ENCODE measurements around the gene SF3A1. TPM values are rescaled to one million over a fixed set of nuclear protein-coding genes. Genes with fewer than 3 reads are reported as not detected.

The SF3A1 gene
- total RNA-seq, 1 donor from 2014 or later, result 18.8 TPM

DNA sequence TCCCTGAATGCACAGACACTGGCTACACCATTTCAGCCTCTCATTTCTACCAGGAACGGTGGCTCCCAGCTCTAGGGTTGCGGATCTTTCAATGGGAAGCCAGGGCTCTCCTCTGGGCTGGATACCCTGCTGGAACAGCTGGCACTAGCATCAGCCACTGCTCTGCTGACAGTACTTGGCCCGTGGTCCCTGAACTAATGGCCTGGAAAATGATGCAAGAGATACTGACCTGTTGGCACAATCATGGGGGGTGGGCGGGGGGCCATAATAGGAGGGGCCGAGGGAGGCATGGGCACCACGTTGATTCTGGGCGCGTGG lies 19.3 kb downstream of the SF3A1 start:
- Histone ChIP-seq H3K9ac (ENCODE audit: low read depth in 1 of 3, low read length in 3 of 3) (no peak overlapping the region), H3K27ac (ENCODE audit: low read depth, low read length) (no peak overlapping the region), H3K4me3 (ENCODE audit: low read length in 3 of 3) (no peak overlapping the region), H3K27me3 (ENCODE audit: control insufficient read depth in 3 of 3, insufficient read depth in 3 of 3, low read length in 3 of 3) (no peaks in the 10 kb centered on the region), H3K9me3 (ENCODE audit: control insufficient read depth in 3 of 3, low read length in 3 of 3) (no peaks in the 10 kb centered on the region), H3K36me3 (ENCODE audit: control insufficient read depth in 3 of 3, insufficient read depth in 3 of 3, low read length in 3 of 3) (peaks cover 92 to 96% (median 94%) of the 10 kb centered on the region in 3 donors), H3K4me1 (ENCODE audit: control insufficient read depth in 3 of 3, insufficient read depth in 3 of 3, low read length in 3 of 3) (peaks cover 39 to 51% (median 40%) of the 10 kb centered on the region in 3 donors)

DNA sequence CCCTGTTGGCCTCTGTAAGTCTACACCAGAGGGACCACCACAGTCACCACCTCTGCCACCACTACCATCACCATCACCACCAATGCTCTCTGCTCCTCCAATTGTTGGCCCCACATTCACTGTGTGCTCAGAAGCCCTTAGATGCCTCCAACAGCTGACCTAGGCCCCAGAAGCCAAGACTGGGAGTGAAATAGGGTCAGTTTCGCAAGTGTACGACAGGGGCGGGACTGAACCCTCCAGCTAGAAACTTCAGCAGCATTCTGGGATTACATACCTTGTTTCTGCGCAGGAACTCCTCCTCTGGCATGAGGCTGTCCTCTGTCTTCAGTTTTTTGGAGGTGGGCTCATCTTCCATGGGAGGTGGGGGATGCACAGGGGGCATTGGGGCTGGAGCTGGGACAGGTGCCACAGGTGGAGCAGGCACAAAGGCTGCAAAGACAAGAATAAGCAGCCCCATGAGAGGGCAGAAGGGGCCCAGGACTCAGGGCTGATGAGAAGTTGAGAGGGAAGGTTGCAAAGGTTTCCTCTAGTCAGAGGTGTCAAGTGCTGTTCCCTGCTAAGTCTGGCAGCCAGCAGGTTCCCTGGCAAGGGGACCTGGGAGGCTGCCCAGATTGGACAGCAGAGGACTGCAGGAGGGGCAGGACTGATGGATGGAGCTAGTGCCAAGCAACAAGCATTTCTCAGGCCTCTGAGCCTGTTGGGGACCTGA lies 19.8 kb downstream of the SF3A1 start:
- H3K27ac ChIP-seq (ENCODE audit: low read depth, low read length), result no peak overlapping the region
- no peaks in the 10 kb centered on the region for H3K9me3 ChIP-seq (ENCODE audit: control insufficient read depth in 3 of 3, low read length in 3 of 3)
- peak overlapping the region in 1 of 3 donors; percentile 16 for H3K9ac ChIP-seq (ENCODE audit: low read depth in 1 of 3, low read length in 3 of 3)
- H3K36me3 ChIP-seq (ENCODE audit: control insufficient read depth in 3 of 3, insufficient read depth in 3 of 3, low read length in 3 of 3), result peaks cover 90 to 94% (median 94%) of the 10 kb centered on the region in 3 donors
- H3K27me3 ChIP-seq (ENCODE audit: control insufficient read depth in 3 of 3, insufficient read depth in 3 of 3, low read length in 3 of 3), result no peaks in the 10 kb centered on the region
- peaks cover 35 to 46% (median 37%) of the 10 kb centered on the region in 3 donors for H3K4me1 ChIP-seq (ENCODE audit: control insufficient read depth in 3 of 3, insufficient read depth in 3 of 3, low read length in 3 of 3)
- H3K4me3 ChIP-seq (ENCODE audit: low read length in 3 of 3), result no peak overlapping the region

DNA sequence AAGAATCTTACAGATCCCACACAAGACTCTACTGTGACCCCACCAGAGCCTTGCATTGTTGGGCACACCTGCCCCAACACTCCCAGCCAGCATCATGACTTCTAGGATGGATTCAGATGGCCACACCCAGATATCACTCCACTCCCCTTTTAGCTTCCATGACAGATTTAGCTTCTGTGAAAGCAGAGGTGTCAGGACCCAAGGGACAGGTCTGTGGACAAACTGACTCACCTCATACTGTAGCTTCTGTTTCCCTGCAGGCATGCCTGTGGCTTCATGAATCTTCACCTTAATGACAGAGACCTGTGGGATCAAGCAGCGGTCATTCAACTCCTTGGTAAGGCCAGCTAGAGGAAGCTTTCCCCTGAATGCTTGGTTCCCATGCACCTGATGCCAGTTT lies 21.5 kb downstream of the SF3A1 start:
- Histone ChIP-seq H3K4me1 (ENCODE audit: control insufficient read depth in 3 of 3, insufficient read depth in 3 of 3, low read length in 3 of 3) (peaks cover 21 to 30% (median 22%) of the 10 kb centered on the region in 3 donors), H3K9me3 (ENCODE audit: control insufficient read depth in 3 of 3, low read length in 3 of 3) (no peaks in the 10 kb centered on the region), H3K27me3 (ENCODE audit: control insufficient read depth in 3 of 3, insufficient read depth in 3 of 3, low read length in 3 of 3) (no peaks in the 10 kb centered on the region), H3K36me3 (ENCODE audit: control insufficient read depth in 3 of 3, insufficient read depth in 3 of 3, low read length in 3 of 3) (peaks cover 78 to 85% (median 80%) of the 10 kb centered on the region in 3 donors), H3K27ac (ENCODE audit: low read depth, low read length) (no peak overlapping the region), H3K9ac (ENCODE audit: low read depth in 1 of 3, low read length in 3 of 3) (no peak overlapping the region), H3K4me3 (ENCODE audit: low read length in 3 of 3) (no peak overlapping the region)

DNA sequence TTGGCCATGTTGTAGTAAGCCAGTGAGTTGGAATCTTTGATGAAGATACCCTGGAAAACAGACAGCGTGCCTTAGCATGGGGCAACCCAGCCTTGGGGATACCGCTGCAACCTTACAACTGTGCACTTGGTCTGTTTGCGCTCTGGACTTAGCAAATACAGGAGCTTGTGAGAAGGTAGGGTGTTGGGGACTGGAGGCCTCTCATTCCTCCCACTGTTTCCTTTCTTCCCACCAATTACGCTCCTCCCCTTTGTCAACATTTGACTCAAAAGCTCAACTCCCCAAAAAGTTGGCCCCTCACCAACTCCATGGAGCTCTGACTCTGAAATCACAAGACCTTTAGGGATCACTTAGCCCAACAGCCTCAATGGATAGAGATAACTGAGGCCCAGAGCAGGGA lies 22.0 kb downstream of the SF3A1 start:
- H3K9ac ChIP-seq (ENCODE audit: low read depth in 1 of 3, low read length in 3 of 3), result no peak overlapping the region
- H3K9me3 ChIP-seq (ENCODE audit: control insufficient read depth in 3 of 3, low read length in 3 of 3), result no peaks in the 10 kb centered on the region
- no peaks in the 10 kb centered on the region for H3K27me3 ChIP-seq (ENCODE audit: control insufficient read depth in 3 of 3, insufficient read depth in 3 of 3, low read length in 3 of 3)
- no peak overlapping the region for H3K27ac ChIP-seq (ENCODE audit: low read depth, low read length)
- peaks cover 21 to 27% (median 21%) of the 10 kb centered on the region in 3 donors for H3K4me1 ChIP-seq (ENCODE audit: control insufficient read depth in 3 of 3, insufficient read depth in 3 of 3, low read length in 3 of 3)
- H3K36me3 ChIP-seq (ENCODE audit: control insufficient read depth in 3 of 3, insufficient read depth in 3 of 3, low read length in 3 of 3), result peaks cover 72 to 79% (median 74%) of the 10 kb centered on the region in 3 donors
- H3K4me3 ChIP-seq (ENCODE audit: low read length in 3 of 3), result no peak overlapping the region

DNA sequence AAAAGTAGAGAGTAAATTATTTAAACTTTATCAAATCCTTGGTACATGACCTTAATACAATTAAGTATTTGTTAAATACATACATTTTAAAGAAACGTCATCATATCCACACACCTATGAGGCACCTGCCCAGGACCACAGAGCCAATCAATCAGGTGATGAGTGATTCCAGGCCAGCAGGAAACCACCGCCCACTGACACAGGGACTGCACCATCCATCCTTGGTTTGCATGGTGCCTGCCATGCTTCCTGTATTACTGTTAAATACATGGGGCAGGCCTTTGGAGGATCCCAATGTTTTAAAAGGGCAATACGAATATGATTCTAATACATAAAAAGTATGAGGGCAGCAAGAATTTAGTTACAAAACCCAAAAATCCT lies 23.0 kb downstream of the SF3A1 start:
- H3K9ac ChIP-seq (ENCODE audit: low read depth in 1 of 3, low read length in 3 of 3), result no peak overlapping the region
- no peaks in the 10 kb centered on the region for H3K9me3 ChIP-seq (ENCODE audit: control insufficient read depth in 3 of 3, low read length in 3 of 3)
- H3K4me3 ChIP-seq (ENCODE audit: low read length in 3 of 3), result no peak overlapping the region
- peaks cover 62 to 69% (median 65%) of the 10 kb centered on the region in 3 donors for H3K36me3 ChIP-seq (ENCODE audit: control insufficient read depth in 3 of 3, insufficient read depth in 3 of 3, low read length in 3 of 3)
- no peak overlapping the region for H3K27ac ChIP-seq (ENCODE audit: low read depth, low read length)
- H3K27me3 ChIP-seq (ENCODE audit: control insufficient read depth in 3 of 3, insufficient read depth in 3 of 3, low read length in 3 of 3), result no peaks in the 10 kb centered on the region
- H3K4me1 ChIP-seq (ENCODE audit: control insufficient read depth in 3 of 3, insufficient read depth in 3 of 3, low read length in 3 of 3), result peaks cover 18 to 21% (median 21%) of the 10 kb centered on the region in 3 donors

DNA sequence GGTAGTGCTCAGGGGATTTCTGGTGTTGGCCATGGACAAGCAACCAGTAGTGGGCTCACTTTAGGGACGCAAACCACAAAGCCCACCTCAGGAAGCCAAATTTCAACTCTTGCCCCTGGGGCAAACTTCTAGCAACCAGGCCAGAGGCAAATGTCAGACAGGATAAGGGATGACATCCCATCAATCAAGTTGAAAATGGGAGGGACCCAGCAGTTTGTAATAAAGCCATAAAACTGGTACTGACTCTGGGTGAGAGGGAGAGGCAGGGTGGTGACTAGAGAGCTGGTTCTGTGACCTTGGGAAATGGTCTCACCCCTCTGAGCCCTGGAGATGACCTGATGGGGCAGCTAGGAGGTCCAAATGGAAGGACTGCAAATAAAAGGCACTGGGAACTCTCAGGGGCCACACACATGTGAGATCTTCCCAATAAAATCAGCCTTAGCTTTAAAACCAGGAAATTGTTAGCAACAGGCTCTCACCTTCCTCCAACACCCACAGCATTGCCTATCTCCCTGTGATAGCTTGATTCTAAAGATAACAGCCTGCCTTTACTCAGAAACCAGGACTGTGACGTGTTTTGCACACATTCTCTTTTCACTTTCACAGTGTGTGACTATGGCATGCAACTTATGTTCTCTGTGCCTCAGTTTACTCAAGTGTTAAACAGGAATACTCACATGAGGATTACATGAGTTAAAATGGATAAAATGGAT lies 23.5 kb downstream of the SF3A1 start:
- no peak overlapping the region for H3K9ac ChIP-seq (ENCODE audit: low read depth in 1 of 3, low read length in 3 of 3)
- H3K4me3 ChIP-seq (ENCODE audit: low read length in 3 of 3), result no peak overlapping the region
- no peak overlapping the region for H3K27ac ChIP-seq (ENCODE audit: low read depth, low read length)
- no peaks in the 10 kb centered on the region for H3K27me3 ChIP-seq (ENCODE audit: control insufficient read depth in 3 of 3, insufficient read depth in 3 of 3, low read length in 3 of 3)
- H3K9me3 ChIP-seq (ENCODE audit: control insufficient read depth in 3 of 3, low read length in 3 of 3), result no peaks in the 10 kb centered on the region
- H3K36me3 ChIP-seq (ENCODE audit: control insufficient read depth in 3 of 3, insufficient read depth in 3 of 3, low read length in 3 of 3), result peaks cover 58 to 65% (median 61%) of the 10 kb centered on the region in 3 donors
- H3K4me1 ChIP-seq (ENCODE audit: control insufficient read depth in 3 of 3, insufficient read depth in 3 of 3, low read length in 3 of 3), result peaks cover 14 to 18% (median 17%) of the 10 kb centered on the region in 3 donors

DNA sequence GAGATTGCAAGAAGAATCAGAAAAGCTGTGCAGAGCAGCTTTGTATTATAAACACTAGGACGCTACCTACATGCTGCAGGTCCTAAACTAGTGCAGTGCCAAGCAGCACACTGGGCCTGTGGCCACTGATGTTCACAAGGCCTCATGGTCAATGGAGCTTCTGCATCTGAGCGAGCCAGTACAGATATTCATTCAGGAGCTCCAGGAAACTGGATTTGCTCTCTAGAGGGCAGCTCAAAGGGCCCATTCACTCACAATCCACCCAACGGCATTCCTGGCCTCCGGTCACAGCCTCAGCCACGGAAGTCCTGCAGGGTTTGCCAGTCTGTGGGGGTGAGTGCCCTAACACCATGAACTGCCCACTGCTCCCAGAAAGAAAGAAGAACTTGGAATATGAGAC lies 24.1 kb downstream of the SF3A1 start:
- Histone ChIP-seq H3K27ac (ENCODE audit: low read depth, low read length) (no peak overlapping the region), H3K4me3 (ENCODE audit: low read length in 3 of 3) (no peak overlapping the region), H3K9ac (ENCODE audit: low read depth in 1 of 3, low read length in 3 of 3) (no peak overlapping the region), H3K9me3 (ENCODE audit: control insufficient read depth in 3 of 3, low read length in 3 of 3) (no peaks in the 10 kb centered on the region), H3K27me3 (ENCODE audit: control insufficient read depth in 3 of 3, insufficient read depth in 3 of 3, low read length in 3 of 3) (no peaks in the 10 kb centered on the region), H3K4me1 (ENCODE audit: control insufficient read depth in 3 of 3, insufficient read depth in 3 of 3, low read length in 3 of 3) (peaks cover 10 to 13% (median 12%) of the 10 kb centered on the region in 3 donors), H3K36me3 (ENCODE audit: control insufficient read depth in 3 of 3, insufficient read depth in 3 of 3, low read length in 3 of 3) (peaks cover 54 to 60% (median 56%) of the 10 kb centered on the region in 3 donors)

DNA sequence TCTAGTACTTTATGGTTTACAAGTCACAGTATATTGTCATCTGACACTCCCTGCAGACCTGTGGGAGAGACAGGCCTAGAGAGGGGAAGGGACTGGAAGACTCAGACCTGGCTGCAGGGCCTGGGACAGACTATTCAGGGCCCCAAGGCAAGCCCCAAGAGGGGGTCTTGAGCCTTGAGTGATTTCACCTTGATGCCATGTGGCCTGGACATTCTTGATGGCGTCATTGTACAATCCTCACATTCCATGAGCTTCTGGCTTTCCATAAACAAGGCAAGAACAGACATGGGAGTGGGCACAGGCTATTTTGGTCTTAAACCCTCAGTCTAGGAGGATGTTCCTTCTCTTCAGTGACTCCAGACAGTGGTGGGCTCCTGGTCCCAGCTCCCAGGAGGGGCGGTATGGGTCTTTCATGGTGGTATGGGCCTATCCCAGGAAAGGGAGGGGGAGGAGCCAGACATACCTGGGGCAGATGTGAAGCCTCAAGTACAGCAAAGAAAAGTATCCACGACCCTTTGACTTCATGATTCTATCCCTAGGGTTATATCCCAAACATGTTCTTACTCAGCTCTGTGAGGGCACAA lies 28.1 kb downstream of the SF3A1 start:
- Histone ChIP-seq H3K27me3 (ENCODE audit: control insufficient read depth in 3 of 3, insufficient read depth in 3 of 3, low read length in 3 of 3) (no peaks in the 10 kb centered on the region), H3K4me3 (ENCODE audit: low read length in 3 of 3) (no peak overlapping the region), H3K9me3 (ENCODE audit: control insufficient read depth in 3 of 3, low read length in 3 of 3) (no peaks in the 10 kb centered on the region), H3K9ac (ENCODE audit: low read depth in 1 of 3, low read length in 3 of 3) (no peak overlapping the region), H3K27ac (ENCODE audit: low read depth, low read length) (no peak overlapping the region), H3K4me1 (ENCODE audit: control insufficient read depth in 3 of 3, insufficient read depth in 3 of 3, low read length in 3 of 3) (peaks cover 24 to 27% (median 24%) of the 10 kb centered on the region in 3 donors), H3K36me3 (ENCODE audit: control insufficient read depth in 3 of 3, insufficient read depth in 3 of 3, low read length in 3 of 3) (peaks cover 16 to 20% (median 19%) of the 10 kb centered on the region in 3 donors)

DNA sequence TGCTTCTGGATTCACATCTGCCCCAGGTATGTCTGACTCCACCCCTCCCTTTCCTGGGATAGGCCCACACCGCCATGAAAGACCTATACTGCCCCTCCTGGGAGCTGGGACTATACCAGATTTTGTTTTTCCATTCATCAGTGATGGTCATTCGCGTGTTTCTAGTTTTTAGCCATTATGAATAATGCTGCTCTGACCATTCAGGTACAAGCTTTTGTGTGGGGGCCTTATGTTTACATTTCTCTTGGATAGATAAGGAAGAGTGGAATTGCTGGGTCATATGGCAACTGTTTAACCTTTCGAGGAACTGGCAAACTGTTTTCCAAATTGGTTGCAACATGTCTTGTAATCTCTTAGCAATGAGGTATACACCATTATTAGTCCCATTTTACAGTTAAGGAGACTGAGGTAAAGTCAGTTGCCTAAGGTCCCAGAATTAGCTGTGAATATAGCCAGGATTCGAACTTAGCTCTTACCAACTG lies 28.8 kb downstream of the SF3A1 start:
- no peaks in the 10 kb centered on the region for H3K27me3 ChIP-seq (ENCODE audit: control insufficient read depth in 3 of 3, insufficient read depth in 3 of 3, low read length in 3 of 3)
- no peak overlapping the region for H3K9ac ChIP-seq (ENCODE audit: low read depth in 1 of 3, low read length in 3 of 3)
- H3K36me3 ChIP-seq (ENCODE audit: control insufficient read depth in 3 of 3, insufficient read depth in 3 of 3, low read length in 3 of 3), result peaks cover 10 to 14% (median 13%) of the 10 kb centered on the region in 3 donors
- H3K9me3 ChIP-seq (ENCODE audit: control insufficient read depth in 3 of 3, low read length in 3 of 3), result no peaks in the 10 kb centered on the region
- no peak overlapping the region for H3K27ac ChIP-seq (ENCODE audit: low read depth, low read length)
- H3K4me3 ChIP-seq (ENCODE audit: low read length in 3 of 3), result no peak overlapping the region
- peaks cover 24 to 27% (median 24%) of the 10 kb centered on the region in 3 donors for H3K4me1 ChIP-seq (ENCODE audit: control insufficient read depth in 3 of 3, insufficient read depth in 3 of 3, low read length in 3 of 3)

Data from skeletal muscle tissue (tissue), 4 donors.